HG03439 (cell line): ENCODE data around the gene KLHL24.
"Not testable (repeated sequence)": the region's sequence is repeated elsewhere in the genome, so short reads cannot be mapped to it uniquely, and the experiment has no call there.

ENCODE experiments used
- ATAC-seq: cut with Tn5 transposase; IDR thresholded peaks from one replicate; pipeline ENCODE4 v1.9.1; 2021; ENCODE audit warnings: mild to moderate bottlenecking, moderate library complexity; ENCODE audit not compliant: unreplicated experiment

KLHL24 gene

DNA sequence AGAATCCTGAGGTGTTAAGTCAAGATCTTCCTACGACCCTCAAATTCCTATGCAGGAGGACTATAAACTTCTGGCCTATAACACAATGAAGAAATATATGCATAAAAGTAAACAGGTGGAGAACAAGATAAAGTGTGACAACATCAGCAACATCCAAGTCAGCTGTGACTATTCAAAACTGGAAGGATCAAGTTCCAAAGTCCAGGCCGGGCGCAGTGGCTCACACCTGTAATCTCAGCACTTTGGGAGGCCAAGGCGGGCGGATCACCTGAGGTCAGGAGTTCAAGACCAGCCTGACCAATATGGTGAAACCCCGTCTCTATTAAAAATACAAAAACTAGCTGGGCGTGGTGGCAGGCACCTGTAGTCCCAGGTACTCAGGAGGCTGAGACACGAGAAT, 2.7 kb upstream of the KLHL24 start:
- not testable (repeated sequence) for ATAC-seq

DNA sequence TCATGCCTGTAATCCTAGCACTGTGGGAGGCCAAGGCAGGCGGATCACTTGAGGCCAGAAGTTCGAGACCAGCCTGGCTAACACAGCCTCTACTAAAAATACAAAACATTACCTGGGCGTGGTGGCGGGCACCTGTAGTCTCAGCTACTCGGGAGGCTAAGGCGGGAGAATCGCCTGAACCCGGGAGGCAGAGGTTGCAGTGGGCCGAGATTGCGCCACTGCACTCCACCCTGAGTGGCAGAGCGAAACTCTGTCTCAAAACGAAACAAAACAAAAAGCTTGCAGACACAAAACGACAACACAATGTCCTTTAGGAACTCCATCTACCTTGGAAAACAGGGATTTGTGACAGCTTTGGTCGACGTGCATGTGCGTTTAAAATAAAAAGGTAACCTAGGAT, 716 bp upstream of the KLHL24 start:
- ATAC-seq: no peak

DNA sequence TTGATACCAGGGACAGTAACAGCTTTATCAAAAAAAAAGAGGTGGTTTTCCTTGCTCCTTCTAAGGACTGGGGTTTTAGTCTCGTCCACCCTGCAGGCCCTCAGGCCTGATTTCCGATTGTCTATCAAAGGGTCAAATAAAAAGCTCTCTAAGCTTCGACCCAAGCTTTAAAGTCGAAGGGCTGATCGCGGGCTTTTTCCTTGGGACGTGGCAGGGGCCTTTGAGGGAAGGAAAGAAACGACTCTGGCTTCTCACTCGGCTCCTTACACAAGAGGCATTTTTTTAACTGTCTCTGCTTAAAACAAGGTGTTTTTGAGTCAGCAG, 354 bp upstream of the KLHL24 start:
- ATAC-seq: no peak

GRCh38 chr3:183636221-183637105, 1.0 kb downstream of the KLHL24 start:
- ATAC-seq: peak; percentile 81

- no peak for ATAC-seq
These were observed 1.7 kb downstream of the KLHL24 start for GRCh38 chr3:183637106-183637486.

GRCh38 chr3:183637633-183638032, 2.2 kb downstream of the KLHL24 start:
- not testable (repeated sequence) for ATAC-seq

DNA sequence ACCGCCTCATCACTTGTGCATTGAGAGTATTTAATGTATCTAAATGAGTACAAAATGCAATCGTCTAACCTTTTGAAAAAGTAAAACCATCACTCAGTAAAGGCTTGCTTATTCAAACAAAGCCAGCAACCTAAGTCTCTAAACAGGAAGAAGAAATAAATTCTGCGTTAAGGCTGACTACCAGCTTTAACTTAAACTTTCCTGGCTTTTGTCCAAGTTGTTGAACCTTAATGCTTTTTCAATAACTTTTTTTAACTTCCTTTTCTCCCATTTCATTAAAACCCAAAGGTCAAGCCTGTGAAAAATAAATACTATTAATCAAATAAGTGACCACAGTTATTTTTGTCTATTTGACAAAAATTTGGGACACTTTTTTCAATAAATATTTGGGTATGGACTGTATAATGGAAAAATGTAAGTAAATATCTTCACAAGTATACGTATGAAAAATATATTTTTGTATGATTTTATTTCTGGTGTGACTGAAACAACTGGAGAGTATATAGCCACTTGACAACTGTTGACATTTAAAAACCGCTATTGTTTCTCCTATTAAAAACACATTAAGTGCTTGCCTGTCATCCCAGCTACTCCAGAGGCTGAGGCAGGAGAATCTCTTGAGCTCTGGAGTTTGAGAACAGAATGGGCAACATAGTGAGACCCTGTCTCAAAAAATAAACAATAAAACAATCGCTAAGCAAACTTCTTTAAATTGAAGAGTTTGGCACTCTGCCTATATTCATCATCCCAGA, 2.9 kb downstream of the KLHL24 start:
- no peak for ATAC-seq

GRCh38 chr3:183640635-183641034, 5.2 kb downstream of the KLHL24 start:
- not testable (repeated sequence) for ATAC-seq

- no peak for ATAC-seq
These were observed 6.5 kb downstream of the KLHL24 start for GRCh38 chr3:183641882-183642281.

DNA sequence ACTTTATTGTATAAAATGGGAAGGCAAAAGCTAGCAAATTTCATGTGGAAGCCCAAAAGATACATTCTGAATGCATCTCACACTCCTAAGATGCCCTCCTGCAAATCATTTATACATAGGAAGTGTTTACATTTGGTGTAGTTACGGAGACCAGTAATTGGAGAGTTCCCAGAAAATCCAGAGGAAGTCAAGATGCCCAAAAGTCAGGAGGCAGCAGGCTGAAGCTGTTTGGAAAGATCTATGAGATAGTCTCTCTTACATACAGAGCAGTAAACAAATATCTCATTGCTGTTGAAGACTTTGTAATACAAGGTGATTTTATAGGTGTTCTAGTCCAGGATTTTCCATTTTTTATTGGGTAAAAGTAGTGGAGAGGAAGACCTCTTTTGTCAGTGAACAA, 8.8 kb downstream of the KLHL24 start:
- no peak for ATAC-seq

- no peak for ATAC-seq
These were observed 9.8 kb downstream of the KLHL24 start for GRCh38 chr3:183645254-183645653.

DNA sequence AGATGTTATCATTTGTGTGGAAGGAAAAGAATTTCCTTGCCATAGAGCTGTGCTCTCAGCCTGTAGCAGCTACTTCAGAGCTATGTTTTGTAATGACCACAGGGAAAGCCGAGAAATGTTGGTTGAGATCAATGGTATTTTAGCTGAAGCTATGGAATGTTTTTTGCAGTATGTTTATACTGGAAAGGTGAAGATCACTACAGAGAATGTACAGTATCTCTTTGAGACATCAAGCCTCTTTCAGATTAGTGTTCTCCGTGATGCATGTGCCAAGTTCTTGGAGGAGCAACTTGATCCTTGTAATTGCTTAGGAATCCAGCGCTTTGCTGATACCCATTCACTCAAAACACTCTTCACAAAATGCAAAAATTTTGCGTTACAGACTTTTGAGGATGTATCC, 15.1 kb downstream of the KLHL24 start:
- no peak for ATAC-seq

DNA sequence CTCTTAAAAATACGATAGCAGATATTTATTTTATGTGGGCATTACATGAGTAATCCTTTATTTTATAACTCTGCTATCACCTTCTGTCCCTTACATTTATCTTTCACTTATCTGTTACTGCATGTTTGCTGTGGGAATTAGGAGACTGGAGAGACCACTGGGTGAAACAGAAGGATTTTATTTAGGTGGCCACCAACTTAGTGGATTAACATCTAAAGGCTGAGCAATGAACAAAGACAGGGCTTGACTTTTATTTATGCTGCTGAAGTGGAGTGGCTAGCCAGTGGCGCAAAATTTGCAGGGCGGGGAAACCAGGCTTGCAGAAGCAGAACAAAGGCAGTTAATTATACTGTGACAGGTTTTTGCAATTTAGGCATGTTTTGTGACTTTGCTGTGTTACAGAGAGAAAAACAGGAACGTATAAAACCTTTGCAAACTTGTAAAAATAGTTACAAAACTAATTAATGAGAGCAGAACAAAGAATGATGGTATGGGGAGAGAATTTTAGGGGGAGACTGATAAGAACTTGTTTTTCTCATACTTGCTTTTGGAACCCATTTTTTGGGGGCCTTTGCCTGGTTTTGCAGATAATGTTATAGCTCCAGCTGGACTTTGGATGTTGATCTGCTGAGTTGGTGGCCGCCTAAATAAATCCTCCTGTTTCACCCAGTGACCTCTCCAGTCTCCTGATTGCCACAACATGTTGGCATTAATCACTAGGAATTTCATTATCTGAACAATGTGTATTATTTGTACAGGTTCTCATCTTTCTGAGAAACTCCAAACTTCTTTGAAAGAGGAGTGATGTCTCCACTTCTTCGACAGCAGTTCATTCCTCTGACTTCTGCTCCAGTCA, 18.0 kb downstream of the KLHL24 start:
- no peak for ATAC-seq

GRCh38 chr3:183654727-183655126, 19.3 kb downstream of the KLHL24 start:
- no peak for ATAC-seq

- ATAC-seq: no peak
These were observed 26.7 kb downstream of the KLHL24 start for GRCh38 chr3:183662099-183662498.

- no peak for ATAC-seq
These were observed 29.5 kb downstream of the KLHL24 start for GRCh38 chr3:183664913-183665381.

DNA sequence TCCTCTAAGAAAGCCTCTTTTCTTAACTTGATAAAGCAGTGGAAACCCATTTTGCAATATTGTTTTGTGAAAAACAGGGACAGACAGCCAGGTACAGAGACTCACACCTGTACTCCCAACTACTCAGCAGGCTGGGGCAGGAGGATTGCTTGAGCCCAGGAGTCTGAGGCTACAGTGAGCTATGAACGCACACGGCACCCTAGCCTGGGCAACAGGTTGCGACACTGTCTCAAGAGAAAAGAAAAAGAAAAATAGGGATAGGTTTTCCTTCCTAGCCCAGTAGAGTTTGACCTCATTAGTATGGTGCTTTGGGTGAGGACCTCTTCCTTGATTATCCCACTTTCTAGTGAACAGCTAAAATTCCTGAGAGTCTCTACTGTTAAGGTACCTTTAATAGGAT, 44.6 kb downstream of the KLHL24 start:
- ATAC-seq: no peak

DNA sequence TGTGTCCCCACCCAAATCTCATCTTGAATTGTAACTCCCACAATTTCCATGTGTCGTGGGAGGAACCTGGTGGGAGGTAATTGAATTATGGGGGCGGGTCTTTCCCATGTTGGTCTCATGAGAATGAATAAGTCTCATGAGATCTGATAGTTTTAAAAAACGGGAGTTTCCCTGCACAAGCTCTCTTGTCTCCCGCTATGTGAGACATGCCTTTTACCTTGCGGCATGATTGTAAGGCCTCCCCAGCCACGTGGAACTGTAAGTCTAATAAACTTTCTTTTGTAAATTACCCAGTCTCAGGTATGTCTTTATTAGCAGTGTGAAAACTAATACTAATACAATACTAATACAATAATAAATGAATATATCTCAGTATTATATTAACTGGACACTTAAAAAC, 52.3 kb downstream of the KLHL24 start:
- ATAC-seq: no peak

- no peak for ATAC-seq
These were observed 53.5 kb downstream of the KLHL24 start for GRCh38 chr3:183688874-183689273.

DNA sequence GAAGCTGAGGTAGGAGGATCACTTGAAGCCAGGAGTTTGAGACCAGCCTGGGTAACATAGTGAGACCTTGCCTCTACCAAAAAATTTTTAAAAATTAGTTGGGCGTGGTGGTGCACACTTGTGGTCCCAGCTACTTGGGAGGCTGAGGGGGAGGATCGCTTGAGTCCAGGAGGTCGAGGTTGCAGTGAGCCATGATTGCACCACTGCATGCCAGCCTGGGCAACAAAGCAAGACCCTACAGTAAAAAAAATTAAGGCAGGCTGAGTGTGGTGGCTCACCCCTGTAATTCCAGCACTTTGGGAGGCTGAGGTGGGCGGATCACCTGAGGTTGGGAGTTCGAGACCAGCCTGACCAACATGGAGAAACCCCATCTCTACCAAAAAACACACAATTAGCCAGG, 54.2 kb downstream of the KLHL24 start:
- ATAC-seq: not testable (repeated sequence)

DNA sequence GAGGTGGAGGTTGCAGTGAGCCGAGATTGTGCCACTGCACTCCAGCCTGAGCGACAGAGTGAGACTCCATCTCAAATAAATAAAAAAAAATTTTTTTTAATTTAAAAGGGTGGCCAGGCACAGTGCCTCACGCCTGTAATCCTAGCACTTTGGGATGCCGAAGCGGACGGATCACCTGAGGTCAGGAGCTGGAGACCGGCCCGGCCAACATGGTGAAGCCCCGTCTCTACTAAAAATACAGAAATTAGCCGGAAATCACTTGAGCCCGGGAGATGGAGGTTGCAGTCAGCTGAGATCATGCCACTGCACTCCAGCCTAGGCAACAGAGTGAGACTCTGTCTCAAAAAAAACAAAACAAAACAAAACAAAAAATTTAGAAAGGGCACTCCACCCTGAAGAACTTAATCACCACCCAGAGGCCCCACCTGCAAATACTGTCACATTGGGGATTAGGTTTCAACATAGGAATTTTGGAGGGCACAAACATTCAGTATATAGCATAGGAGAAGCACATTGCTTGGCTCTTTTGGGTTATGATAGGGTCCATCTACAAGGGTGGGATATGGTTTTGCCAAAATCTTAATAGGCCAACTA, 55.1 kb downstream of the KLHL24 start:
- no peak for ATAC-seq
